ENCODE data around the gene ARGLU1.

Gene ARGLU1

DNA sequence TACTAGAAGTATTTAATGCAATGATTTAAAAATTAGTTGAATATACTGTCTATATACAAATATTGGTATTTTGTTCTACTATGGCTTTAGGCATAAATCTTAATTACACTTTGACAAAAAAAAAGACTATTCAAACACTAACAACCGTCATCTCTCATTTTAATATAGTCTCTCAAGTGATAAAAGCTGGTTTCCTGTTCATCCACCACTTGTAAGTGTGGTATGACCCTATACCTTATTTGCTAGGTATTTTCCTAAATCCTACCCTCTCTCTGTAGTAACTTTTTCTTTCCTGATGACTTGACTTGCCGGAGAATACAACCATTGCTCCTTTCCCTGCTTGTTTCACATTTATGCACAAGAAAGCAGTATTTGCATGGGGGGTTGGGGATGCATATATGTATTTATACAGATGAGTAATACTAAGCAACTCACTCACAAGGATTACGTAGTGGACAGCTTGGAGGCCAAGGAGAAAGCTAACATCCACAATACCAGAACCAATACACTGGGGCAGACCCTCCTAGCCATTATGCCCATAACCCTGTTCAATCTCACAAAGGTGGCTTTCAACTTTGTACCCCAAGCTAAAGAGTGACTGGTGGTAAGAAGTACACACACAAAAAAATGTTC lies 19.8 kb downstream of the ARGLU1 start:
- no peak for DNase-seq

DNA sequence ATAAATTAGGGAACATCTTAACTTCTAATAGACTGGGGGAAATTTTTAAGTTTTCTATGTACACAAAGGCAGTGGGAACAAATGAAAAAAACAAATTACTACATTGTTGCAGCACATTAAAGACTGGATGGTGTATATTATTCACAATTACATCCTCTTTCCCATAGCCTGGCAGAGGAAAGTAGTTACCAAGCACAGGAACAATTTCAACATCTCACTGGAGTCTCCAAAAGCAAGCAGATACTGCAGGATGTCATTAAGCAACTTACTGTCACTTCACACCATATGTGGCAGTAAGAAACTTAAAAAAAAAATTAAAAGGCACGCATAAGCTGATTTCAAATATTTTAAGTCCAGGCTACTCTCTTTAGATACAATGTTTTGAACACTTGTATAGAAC lies 26.1 kb downstream of the ARGLU1 start:
- DNase-seq = no peak

DNA sequence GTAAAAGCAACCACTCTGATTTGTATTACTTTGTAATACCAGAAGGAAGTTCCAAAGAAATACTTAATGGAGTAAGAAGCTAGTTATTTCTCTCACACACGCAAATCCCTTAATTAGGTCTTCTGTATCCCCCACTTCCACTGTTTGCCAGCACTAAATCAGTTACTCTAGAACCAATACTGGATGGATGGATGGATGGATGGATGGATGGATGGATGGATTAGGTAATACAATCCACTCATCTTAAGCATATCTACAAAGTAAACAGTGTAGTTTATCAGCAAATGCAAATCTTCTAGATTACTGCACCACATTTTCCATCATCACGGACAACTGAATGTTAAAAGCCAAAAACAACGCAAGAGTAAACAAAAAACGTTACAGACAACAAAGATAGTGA lies 27.3 kb downstream of the ARGLU1 start:
- DNase-seq = no peak

DNA sequence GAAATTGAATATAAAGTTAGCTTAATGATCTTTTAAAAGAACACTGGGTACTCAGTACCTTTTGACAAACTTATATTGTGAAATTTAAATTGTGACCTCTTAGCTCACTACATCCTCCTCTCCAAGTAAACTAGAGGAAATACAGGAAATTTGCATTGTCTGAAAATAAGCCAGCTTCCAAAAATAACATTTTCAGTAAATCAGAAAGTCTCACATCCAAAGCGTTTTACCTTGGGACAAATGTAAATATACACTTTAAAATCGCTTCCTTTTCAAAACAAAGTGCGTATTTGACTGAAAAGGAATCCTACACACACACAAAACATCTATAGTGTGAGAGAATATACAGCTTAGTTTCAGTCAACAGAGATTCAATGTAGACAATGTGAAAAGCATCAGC lies 30.4 kb downstream of the ARGLU1 start:
- DNase-seq = no peak

DNA sequence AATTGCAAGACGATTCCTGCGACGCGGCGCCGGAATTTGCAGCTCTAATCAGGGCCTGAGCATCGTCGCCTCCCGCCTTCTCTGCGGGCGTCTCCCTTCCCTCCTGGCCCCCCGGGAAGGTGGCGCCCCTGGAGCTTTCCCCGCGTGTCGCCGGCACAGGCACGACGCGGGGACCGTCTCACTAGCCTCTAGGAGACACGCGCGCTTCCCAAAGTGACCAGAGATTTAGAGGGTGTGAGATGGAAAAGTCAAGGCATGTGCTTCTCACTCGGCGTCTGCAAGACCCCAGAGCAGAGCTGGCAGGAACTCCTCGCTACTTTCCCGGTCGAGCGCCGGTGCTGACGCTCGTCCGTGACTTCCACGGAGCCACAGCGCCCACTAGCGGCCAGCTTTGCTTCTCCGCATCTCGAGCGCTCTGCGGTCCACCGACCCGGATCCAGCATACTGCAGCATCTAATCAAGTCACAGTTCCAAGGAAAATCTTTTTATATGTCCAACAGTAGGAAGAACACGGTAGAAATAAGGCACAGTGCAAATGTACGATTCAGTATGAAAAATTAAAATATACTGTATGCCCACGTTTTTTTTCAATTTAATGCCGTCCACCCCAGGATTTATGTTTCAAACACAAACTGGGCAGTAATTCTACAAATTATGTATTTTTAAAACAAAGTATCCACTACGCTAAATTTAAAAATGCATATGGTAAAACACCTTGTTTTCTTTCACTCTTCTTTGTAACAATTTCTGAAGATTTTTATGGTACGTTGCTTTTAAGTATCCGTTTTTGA lies 31.5 kb downstream of the ARGLU1 start:
- DNase-seq = peak; percentile 9 to 96 (median 80)

DNA sequence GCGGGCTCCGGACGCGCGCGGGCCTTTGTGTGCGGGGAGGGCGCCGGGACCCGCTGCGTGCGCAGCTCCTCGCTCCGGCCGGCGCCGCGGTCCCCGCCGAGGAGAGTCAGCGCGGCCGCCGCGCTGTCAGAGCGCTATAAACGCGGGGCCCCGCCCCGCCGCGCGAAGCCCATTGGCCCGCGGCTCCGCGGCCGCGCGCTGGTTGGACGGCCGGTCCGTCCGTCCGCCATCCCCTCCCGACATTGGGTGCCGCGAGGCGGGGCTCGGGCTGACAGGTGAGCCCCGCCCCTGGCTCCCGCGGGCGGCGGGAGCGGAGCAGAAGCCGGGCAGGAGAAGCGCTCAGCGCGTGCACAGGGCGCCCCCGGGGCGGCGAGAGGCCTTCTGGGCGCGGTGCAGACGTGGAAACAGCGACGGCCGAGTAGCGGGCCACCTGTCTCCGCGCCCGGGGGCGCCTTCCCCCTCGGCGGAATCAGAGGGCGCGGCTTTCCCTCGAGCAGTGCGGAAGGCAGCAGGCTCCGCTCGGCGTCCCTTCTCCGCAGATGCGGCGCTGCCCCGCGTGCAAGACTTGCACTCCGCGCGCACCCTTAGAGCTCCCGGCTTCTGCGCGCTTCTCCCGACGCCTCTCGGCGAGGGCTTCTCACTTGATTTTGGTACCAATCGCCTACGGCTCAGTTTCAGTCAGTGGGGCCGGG lies 32.2 kb downstream of the ARGLU1 start, which contains the start of gene EFNB2:
Gene EFNB2, minus strand, starts transcription at position 111 of the 692 bp plus-strand sequence. CDS start 698 bp downstream, outside the sequence.
- DNase-seq = peak; percentile 17 to 93 (median 80)

DNA sequence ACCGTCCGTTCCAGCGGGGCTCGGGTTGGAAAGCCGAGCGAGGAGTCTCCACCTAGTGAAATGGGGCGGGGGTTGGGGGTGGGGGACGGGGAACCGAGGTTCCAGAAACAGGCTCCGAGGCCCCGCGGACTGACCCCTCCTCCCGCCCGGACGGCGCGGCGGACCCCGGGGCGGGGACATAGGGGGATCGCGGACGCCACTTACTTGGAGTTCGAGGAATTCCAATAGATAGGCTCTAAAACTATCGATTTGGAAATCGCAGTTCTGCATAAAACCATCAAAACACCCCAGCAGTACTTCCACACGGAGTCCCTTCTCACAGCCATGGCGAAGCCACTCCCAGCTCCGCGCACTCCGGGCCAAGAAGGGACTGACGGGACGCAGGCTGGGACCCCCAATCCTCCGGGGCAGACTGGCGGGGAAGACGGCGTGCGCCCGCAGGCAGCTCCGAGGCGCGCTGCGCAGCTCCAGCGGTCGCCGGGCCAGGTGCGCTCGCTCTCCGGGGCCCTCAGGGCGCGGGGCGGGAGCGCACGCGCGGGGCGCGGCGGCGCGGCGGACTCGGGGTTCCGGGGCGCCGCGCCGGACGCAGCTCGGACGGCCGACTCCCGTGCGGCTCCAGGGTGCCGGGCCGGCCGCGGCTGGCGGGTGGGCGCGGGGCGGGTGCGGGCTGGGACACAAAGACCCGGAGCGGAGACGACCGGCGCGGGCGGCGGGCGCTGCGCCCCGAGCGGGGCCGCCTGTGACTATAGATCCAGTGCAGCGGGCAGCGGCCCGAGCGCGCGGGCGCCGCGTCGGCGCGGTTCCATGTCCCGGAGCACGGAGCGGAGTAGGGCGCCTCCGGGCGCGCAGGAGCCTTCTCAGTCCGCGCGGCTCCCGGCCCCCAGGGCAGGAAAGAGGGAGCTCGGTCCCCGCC lies 33.0 kb downstream of the ARGLU1 start:
- peak in 11 of 56 donors; percentile 4 to 74 (median 51) for DNase-seq

DNA sequence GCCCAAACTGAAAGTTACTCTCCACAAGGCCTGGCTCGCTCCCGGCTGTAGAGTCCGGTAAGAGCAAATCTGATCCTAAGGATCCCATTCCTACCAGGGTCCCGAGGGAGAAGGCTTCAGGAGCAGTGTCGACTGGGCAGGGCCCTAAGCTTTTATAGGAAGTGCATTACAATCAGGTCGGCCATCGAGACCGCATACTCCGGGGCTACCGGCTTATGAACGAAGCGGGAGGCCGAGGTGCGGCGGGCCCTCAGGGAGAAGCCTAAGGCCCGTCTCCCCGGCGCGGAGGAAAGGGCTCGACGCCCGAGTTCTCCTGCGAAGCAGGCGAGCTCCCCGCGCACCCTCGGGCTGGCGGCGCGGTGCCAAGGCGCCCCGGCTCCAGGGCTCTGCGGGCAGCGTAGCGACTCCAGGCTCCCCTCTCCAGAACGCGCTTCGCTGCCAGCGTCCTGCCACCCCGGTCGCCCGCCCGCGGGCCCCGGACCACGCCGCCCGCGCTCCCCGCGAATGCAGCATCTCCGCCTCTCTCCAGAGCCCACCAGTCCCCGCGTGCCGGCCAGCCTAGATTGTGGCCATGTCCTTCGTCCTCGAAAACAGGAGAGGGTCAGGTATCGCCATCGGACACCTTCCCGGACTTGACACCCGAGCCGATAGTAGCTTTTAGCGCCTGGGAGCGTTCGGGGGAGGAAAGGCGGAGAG lies 33.8 kb downstream of the ARGLU1 start:
- DNase-seq = peak in 27 of 56 donors; percentile 16 to 68 (median 44)

DNA sequence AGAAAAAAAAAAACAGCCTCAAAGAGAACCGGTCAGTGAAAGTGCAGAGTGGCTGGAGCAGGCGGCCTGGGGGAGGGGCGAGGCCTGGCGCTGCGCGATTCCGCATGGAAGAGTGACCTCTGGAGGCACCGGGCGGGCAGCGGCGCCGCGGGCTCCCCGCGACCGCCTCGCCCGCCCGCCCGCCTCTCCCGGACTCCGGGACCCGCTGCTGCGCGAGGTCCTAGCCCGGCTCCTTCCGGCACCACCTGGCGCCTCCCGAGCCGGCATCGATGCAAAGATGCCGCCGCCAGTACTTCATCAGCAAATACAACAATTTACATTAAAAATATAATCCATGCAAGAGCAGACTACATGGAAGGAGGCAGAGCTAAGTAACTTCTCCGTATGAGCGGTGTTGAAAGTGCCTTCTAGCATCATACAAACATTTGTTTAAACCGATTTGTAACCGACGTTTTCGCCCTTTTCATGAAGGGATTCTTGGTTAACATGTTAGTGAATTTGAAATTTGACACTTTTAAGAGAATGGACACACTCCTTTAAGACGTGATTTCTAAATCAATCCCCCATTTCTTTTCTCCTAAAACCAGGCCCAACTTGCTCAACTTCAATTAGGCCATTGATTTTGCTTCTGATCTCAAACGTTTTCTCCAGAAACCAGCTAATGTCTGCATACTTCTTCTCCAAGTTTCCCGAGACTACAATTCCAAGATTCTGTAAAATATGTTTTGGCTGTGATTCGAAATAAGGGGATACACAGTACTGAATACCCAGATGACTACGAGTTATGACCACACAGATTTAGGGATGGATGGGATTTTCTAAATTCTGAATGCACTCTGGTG lies 34.6 kb downstream of the ARGLU1 start:
- peak in 55 of 56 donors; percentile 18 to 87 (median 65) for DNase-seq

DNA sequence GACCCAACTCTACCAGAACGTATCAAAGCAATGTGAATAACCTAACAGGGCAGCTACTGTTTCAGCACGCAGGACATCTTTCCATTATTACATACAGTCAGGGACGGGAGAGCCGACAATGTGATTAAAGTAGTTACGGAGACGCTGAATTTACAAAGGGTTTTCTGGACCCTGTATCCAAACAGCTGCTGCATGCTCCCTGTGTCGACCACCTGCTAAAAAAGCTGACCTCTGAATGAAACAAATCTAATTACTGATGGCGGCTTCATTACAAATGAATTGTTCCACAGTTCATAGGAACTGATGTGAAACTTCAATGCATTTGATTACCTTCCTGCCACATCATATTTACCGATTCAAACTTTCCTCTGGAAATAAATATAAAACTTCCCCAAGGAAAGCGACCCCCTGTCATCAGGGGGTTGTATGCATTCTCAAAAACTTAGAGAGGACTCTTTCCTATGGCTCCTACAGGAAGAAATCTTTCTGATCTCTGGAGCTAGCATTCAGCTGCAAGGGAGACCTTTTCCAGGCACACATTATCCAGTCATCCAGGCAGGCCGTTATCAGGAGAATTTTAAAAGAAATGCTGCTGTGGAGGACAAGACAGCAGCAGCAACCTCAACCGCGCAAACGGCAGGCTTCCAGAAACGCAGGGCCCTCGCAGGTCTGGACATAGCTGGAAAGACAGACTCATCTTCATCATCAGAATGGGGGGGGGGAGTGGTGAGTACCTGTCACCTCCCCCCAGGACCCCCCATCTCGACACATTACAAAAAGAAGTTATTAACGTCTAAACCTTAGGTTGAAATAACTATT lies 35.6 kb downstream of the ARGLU1 start:
- peak in 14 of 56 donors; percentile 6 to 44 (median 26) for DNase-seq

DNA sequence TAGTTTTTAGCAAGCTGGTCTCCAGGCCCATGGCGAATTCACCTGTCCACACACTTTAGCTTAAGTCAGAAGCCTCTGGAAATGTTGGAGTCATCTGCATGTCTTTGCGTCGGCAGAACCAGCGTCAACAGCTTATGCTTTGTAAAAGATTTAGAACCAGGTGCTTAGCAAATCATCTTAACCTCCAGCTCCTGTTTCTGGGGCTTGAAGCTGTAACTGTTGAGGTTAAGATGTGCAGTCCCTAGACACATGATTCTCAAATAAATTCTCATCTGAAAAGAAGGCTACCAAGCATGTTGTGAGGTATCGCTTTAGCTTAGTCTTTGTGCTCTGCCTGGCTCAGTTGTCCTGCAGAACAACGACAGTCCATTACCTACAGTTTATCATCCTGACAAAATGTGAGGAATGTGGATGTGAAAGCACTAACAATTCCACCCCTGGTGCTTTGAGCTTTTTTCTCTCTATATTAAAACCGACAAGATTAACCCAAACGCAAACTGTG lies 36.9 kb downstream of the ARGLU1 start:
- no peak for DNase-seq

DNA sequence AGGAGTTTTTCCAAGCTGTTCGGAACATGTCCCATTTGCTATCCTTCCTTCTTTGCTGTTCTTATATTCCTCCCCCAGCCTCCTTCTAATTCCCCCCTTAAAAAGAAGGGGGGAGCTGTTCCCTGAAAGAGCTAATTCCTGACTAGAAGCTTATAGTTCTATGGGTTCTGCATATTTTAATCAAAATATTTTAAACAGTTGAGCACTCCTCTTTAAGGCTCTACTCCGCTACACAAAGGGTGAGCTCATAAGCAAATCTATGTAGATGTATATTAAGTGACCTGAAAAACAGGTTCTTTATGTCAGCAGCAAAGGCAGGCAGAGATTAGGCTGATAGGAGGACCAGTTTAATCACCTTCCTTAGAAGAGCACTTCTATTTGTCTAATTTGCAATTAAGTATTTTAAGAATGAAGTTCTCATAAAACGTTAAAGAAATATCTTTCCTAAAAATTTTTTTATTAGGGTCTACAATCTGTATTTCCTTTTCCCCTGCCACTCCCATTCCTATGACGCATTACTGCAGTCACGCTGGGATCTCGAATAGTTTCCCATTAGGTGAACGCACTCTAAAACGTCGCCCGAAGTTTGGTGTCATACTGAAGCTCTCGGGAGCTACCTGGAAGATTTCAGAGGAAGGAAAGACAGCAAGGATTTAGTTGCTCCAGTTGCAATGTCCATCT lies 37.6 kb downstream of the ARGLU1 start:
- DNase-seq = no peak

DNA sequence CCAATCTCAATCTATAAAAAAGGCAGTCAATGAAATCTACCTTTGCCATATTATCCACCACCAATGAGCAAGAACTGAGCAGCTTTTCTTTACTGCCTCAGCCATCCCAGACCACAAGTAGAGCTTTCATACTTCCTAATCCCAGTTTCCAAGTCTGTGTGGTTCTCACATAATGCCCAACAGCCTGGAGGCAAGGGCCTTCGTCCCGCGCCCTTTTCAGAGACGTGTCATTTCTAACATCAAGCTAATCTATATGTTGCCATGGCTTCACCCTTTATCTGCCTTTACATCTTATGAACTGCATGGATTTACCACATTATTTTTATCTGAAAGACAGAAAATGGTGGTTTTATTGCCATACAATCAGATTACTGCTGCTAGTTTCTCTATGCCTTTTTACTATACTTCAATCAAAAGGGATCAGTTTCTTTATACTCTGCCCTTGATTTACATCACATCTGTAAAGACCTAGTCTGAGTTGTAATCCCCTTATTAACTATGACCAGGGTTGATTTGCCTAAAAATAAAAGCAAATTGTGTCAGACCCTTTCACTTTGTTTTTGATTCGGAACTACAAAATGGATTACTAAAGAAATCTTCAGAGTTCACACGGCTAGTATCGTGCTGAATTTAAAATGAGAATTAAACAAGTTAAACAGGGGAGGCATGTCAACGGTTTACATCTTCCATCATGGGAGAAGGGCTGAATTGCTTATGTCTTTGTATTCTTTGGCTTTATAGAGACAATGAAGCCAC lies 38.3 kb downstream of the ARGLU1 start:
- DNase-seq = no peak

DNA sequence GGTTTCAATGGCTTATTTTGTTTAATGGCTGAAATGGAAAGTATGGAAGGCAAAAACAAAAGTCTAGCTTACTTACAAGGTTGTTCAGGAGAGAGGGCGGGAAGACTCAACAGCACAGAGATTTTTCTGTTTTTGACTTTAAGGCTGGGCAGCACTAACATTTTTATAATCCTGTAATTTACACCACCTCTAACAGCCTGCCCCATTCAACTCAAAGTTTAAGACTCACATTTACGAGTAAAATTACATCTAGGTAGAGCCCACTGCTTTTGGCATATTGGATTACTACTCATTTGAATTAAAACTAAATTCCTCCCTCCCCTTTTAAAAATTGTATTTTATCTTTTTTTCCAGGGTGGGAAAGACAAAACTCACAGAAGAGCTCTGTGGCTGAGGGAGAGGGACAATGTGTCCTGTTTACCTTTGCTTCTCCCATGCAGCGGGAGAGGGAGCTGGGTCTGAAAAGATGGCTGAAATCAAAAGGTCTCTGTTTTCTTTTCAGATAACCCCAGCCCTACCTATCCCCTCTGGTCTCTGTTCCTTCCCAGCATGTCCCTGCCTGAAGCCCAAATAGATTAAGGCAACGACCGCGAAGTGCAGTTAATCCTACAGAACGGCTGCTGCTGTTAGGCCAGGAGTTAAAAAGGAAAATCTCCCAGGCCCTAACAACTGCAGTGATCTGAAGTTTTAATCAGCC lies 39.1 kb downstream of the ARGLU1 start:
- no peak for DNase-seq

DNA sequence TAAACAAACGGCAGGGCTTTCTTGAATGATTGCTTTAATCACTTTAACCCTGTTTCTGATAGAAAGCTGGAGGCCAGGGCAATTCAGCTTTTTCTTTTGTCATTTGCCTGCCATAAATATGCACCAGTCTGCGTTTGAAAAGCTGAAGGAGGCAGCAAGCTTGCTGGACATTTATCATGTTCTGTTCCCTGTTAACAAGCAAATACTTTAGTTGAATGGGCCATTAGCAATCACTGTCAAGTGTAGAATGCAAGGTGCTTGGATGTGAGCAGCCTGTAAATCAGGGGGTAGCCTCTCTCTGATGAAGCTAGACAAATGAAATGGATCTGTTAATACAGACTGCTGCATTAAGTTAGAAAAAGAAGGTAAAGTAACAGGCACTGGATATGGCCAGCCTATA lies 40.1 kb downstream of the ARGLU1 start:
- DNase-seq = no peak

DNA sequence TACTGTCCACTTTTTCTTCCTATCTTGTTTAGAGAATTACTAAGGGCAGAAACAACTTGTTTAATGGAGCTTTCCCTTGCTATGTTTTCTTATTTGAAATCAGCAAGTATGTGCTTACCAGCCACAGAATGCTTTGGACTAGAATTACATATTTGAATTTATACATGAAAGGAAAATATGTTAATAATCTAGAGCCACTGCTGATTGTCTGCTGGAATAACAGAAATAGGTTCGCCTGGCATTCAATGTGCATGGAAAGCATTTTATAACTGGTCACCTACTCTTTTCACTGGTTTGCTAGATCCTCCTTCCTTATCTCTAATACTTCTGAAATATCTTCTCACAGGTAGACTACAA lies 40.5 kb downstream of the ARGLU1 start:
- no peak for DNase-seq

Data from amygdala (tissue), 56 donors.